Measurements from ENCODE around the gene TEDC2.
"Not testable (repeated sequence)": the region's sequence is repeated elsewhere in the genome, so short reads cannot be mapped to it uniquely, and the experiment has no call there.

Gene TEDC2

DNA sequence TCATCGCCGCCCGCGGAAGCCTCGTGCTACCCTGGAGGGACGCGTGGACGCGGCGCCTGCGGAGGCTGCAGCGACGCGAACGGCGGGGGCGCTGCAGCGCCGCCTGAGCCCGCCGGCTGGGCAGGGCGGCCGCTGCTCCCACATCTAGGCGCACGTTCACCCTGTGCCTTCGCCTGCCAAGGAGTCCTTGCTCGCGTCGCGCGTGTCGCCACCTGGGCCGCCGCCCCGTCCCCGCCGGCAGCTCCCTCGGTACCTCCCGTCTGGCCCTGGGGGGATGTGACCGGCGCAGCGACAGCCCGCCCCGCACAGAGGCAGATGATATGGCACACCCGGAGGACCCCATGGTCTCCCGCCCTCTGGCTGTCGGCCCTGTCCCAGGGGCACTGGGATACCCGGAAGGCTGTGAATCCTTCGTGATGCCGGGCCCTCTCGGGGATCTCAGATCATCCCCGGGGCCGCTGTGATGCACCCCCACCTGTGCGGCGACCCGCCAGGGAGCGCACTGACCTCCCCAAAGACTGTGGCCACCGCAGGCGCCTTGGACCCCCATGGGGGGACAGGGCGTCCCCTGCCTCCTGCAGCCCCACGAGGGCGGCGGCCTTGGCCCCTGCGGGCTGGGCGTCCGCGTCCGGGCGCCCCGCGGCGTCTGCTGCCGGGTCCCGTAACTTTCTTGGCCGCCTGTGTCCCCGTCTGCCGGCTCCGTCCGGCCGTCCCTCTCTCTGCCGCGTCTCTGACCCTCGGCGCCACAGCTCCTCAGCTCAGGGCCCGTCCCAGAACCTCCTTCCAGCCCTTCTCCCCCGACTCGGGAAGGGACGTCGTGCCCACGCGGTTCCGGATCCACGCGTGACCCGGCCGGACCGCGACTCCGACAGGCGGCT lies 14.3 kb downstream of the TEDC2 start:
- no peaks in the 10 kb centered on the region for H3K9me3 ChIP-seq (ENCODE audit: control insufficient read depth, insufficient read depth, low read length)
- peak overlapping the region; percentile 81 for H3K9ac ChIP-seq (ENCODE audit: low read depth, low read length)
- no peaks in the 10 kb centered on the region for H3K36me3 ChIP-seq (ENCODE audit: insufficient read depth, low read length)
- H3K4me1 ChIP-seq (ENCODE audit: insufficient read depth, low read length), result peaks cover 14% of the 10 kb centered on the region

DNA sequence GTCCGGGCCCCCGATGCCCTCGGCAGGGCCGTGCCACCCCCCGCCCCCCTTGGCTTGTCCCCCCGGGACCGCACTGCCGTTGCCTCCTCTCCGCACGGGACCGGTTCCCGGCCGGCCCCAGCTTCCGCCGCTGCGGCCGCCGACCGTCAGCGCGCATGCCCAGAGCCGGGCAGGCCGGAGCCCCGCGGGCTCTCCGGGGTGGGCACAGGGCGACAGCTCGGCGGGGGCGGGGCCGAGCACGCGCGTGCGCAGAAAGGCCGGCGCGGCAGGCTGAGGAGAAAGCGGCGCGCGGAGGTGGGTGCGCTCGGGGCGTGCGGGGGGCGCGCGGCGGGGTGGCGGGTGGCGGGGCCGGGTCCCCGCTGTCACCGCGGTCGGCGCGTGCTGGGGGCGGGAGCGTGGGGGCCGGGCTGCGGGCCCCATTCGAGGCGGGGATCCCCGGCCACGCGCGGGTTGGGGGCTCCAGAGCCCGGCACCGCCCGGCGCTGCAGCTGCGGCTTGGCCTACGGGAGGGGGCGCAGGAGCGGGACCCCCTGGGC lies 15.0 kb downstream of the TEDC2 start, which contains the start of gene TBC1D24:
TSS of gene TBC1D24 (plus strand) at position 251 of the 536 bp plus-strand sequence. CDS start 21,022 bp downstream, outside the sequence.
- H3K4me1 ChIP-seq (ENCODE audit: insufficient read depth, low read length), result peaks cover 7% of the 10 kb centered on the region
- H3K9me3 ChIP-seq (ENCODE audit: control insufficient read depth, insufficient read depth, low read length), result no peaks in the 10 kb centered on the region
- peak within 1 kb of the TSS; percentile 81 for H3K9ac ChIP-seq (ENCODE audit: low read depth, low read length)
- H3K36me3 ChIP-seq (ENCODE audit: insufficient read depth, low read length), result no peaks in the 10 kb centered on the region

- H3K9me3 ChIP-seq (ENCODE audit: control insufficient read depth, insufficient read depth, low read length), result no peaks in the 10 kb centered on the region
- peak overlapping the region; percentile 68 for H3K9ac ChIP-seq (ENCODE audit: low read depth, low read length)
- H3K36me3 ChIP-seq (ENCODE audit: insufficient read depth, low read length), result no peaks in the 10 kb centered on the region
- peaks cover 1% of the 10 kb centered on the region for H3K4me1 ChIP-seq (ENCODE audit: insufficient read depth, low read length)
These were observed 15.8 kb downstream of the TEDC2 start for GRCh38 chr16:2475413-2476344.

DNA sequence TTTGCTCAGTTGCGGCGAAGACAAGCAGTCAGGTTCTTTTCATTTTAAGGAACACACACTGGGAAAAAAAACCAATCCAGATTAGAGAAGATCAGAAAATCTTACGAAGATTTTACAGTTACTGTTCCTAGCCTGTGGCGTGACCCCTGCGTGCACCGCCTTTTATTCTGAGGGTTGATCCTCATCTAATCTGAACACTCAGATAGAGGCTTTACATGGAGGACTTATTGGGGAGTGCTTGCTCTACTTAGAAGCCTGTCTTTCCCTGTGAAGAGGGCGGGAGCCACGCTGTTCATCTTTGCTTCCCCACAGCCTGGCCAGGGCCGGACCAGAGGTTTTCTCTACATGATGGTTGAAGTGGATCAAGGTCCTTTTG lies 16.4 kb downstream of the TEDC2 start:
- Histone ChIP-seq H3K36me3 (ENCODE audit: insufficient read depth, low read length) (no peaks in the 10 kb centered on the region), H3K9ac (ENCODE audit: low read depth, low read length) (no peak overlapping the region), H3K4me1 (ENCODE audit: insufficient read depth, low read length) (no peaks in the 10 kb centered on the region; the same call in 1 of the 2 replicates), H3K9me3 (ENCODE audit: control insufficient read depth, insufficient read depth, low read length) (no peaks in the 10 kb centered on the region)

DNA sequence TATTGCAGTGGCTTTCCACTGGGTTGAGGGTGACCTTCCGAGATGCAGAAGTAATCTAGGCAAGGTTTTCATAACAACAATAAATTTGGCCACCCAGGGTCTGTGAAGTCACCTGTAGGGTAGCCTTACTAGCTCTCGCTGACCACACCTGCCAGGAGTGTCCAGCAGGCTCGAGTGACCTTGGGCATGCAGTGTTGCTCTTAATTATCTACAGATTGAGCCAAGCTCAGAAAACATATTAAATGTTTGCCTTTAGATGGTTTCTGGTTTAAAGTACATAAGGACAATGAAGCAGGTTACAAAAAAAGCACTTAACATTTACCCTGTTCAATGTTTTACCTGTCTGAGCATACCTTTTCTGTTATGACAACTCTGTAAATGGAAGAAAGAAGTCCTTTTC lies 16.8 kb downstream of the TEDC2 start:
- H3K9ac ChIP-seq (ENCODE audit: low read depth, low read length), result no peak overlapping the region
- H3K36me3 ChIP-seq (ENCODE audit: insufficient read depth, low read length), result no peaks in the 10 kb centered on the region
- no peaks in the 10 kb centered on the region for H3K9me3 ChIP-seq (ENCODE audit: control insufficient read depth, insufficient read depth, low read length)
- H3K4me1 ChIP-seq (ENCODE audit: insufficient read depth, low read length), result no peaks in the 10 kb centered on the region; the same call in 1 of the 2 replicates

DNA sequence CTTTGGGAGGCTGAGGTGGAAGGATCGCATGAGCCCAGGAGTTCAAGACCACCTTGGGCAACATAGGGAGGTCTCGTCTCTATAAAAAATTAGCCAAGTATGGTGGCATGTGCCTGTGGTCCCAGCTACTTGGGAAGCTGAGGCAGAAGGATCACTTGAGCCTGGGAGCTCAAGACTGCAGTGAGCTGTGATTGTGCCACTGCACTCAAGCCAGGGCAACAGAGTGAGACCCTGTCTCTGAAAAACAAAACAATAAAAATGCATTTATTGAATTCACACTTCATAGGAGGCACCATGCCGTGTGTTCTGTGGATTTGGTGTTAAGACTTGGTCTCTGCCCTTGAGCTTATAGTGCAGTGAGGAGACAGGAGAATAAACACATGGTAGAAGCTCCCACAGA lies 17.4 kb downstream of the TEDC2 start:
- no peaks in the 10 kb centered on the region for H3K9me3 ChIP-seq (ENCODE audit: control insufficient read depth, insufficient read depth, low read length)
- H3K9ac ChIP-seq (ENCODE audit: low read depth, low read length), result no peak overlapping the region
- H3K36me3 ChIP-seq (ENCODE audit: insufficient read depth, low read length), result no peaks in the 10 kb centered on the region
- no peaks in the 10 kb centered on the region; the same call in 1 of the 2 replicates for H3K4me1 ChIP-seq (ENCODE audit: insufficient read depth, low read length)

DNA sequence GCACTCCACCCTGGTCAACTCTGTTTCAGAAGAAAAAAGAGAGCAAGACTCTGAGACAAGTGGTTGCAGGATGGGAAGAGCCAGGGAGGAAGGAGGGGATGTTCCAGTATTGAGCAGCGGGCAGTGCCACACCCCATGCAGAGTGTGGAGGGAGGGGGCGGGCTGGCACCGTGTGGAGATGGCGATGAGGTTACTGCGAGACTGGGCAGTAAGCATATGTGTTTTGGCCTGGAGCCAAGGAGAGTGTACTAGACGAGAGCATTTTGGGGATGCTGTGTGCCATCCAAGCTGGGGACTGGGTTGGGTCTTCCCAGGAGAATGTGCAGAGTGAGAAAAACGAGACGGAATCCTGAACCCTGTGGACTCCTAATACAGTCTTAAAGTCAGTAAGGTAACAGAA lies 18.4 kb downstream of the TEDC2 start:
- Histone ChIP-seq H3K36me3 (ENCODE audit: insufficient read depth, low read length) (no peaks in the 10 kb centered on the region), H3K9me3 (ENCODE audit: control insufficient read depth, insufficient read depth, low read length) (no peaks in the 10 kb centered on the region), H3K9ac (ENCODE audit: low read depth, low read length) (no peak overlapping the region), H3K4me1 (ENCODE audit: insufficient read depth, low read length) (no peaks in the 10 kb centered on the region; the same call in 1 of the 2 replicates)

DNA sequence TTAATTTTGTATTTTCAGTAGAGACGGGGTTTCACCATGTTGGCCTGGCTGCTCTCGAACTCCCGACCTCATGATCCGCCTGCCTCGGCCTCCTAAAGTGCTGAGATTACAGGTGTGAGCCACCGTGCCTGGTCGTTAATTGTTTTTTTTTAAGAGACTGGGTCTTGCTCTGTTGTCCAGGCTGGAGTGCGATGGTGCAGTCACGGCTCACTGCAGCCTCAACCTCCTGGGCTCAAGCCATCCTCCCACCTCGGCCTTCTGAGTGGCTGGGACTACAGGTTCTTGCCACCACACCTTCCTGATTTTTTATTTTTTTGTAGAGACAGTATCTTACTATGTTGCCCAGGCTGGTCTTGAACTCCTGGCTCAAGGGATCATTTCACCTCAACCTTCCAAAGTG lies 20.1 kb downstream of the TEDC2 start:
- H3K9ac ChIP-seq (ENCODE audit: low read depth, low read length); H3K4me1 ChIP-seq (ENCODE audit: insufficient read depth, low read length); H3K36me3 ChIP-seq (ENCODE audit: insufficient read depth, low read length); H3K9me3 ChIP-seq (ENCODE audit: control insufficient read depth, insufficient read depth, low read length): not testable (repeated sequence)

DNA sequence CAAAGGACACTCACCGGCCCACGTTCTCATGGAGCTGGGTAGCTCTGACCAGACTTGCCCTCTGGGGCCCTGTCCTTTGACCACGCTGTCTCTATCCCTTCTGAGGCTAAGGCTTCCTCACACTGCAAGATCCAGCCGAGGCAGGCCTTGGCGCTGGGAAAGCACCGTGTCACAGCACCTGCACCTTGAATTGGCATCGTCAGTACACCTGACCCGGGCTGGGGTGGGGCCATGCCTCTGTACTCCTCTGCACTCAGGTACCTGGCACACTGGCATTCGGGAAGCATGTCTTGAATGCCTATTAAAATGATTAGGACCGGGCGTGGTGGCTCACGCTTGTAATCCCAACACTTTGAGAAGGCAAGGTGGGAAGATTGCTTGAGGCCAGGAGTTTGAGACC lies 21.0 kb downstream of the TEDC2 start:
- H3K9ac ChIP-seq (ENCODE audit: low read depth, low read length), result no peak overlapping the region

DNA sequence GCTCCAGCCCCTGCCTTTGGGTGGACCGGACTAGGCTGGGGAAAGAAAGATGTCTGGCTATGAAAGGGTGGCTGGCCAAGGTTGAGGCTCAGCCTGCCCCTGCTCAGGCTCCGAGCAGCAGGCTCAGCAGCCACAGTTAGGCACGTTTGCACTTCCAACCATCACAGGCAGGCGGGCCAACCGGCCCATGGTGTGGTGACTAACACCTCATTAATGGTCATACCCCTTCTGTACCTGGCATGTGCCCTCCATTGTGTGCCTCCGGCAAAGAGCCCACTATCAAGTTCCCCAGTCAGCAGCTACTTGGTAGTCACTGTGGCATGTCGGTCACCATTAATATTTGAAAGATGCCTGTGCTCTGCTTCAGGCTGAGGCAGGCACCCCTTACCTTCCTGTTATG lies 21.8 kb downstream of the TEDC2 start:
- H3K36me3 ChIP-seq (ENCODE audit: insufficient read depth, low read length), result no peaks in the 10 kb centered on the region
- H3K9me3 ChIP-seq (ENCODE audit: control insufficient read depth, insufficient read depth, low read length), result no peaks in the 10 kb centered on the region
- H3K4me1 ChIP-seq (ENCODE audit: insufficient read depth, low read length), result no peaks in the 10 kb centered on the region
- no peak overlapping the region for H3K9ac ChIP-seq (ENCODE audit: low read depth, low read length)

More for the DNA sequence above, 21.0 kb downstream of the TEDC2 start:
- no peaks in the 10 kb centered on the region for H3K9me3 ChIP-seq (ENCODE audit: control insufficient read depth, insufficient read depth, low read length)
- no peaks in the 10 kb centered on the region for H3K4me1 ChIP-seq (ENCODE audit: insufficient read depth, low read length)
- no peaks in the 10 kb centered on the region for H3K36me3 ChIP-seq (ENCODE audit: insufficient read depth, low read length)

DNA sequence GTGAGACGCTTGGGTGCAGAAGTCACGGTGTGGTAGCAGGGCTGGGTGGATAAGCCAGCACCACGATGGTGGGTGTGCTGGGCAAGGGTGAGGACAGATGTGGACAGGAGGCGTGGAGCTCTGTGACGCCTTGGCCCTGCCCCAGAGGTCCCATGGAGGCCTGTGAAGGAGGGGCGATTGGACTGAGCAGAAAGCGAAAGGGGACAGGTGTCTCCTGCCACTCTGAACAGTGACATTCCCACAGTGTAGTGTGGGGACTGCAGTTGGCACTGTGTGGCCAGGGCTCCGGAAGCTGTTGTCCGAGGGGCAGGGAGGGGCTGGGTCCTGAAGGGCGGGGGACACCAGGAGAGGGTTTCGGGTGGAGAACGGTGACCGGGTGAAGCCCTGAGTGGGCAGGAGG lies 22.3 kb downstream of the TEDC2 start:
- Histone ChIP-seq H3K36me3 (ENCODE audit: insufficient read depth, low read length) (no peaks in the 10 kb centered on the region), H3K9ac (ENCODE audit: low read depth, low read length) (no peak overlapping the region), H3K4me1 (ENCODE audit: insufficient read depth, low read length) (no peaks in the 10 kb centered on the region; the same call in 1 of the 2 replicates), H3K9me3 (ENCODE audit: control insufficient read depth, insufficient read depth, low read length) (no peaks in the 10 kb centered on the region)

- Histone ChIP-seq H3K36me3 (ENCODE audit: insufficient read depth, low read length) (no peaks in the 10 kb centered on the region), H3K9me3 (ENCODE audit: control insufficient read depth, insufficient read depth, low read length) (no peaks in the 10 kb centered on the region), H3K9ac (ENCODE audit: low read depth, low read length) (no peak overlapping the region)
These were observed 23.0 kb downstream of the TEDC2 start for GRCh38 chr16:2482708-2483534.

GRCh38 chr16:2483939-2484897 lies 24.3 kb downstream of the TEDC2 start:
- H3K9ac ChIP-seq (ENCODE audit: low read depth, low read length), result no peak overlapping the region
- H3K9me3 ChIP-seq (ENCODE audit: control insufficient read depth, insufficient read depth, low read length), result no peaks in the 10 kb centered on the region
- no peaks in the 10 kb centered on the region; the same call in 1 of the 2 replicates for H3K4me1 ChIP-seq (ENCODE audit: insufficient read depth, low read length)
- no peaks in the 10 kb centered on the region for H3K36me3 ChIP-seq (ENCODE audit: insufficient read depth, low read length)

More at GRCh38 chr16:2482708-2483534, 23.0 kb downstream of the TEDC2 start:
- H3K4me1 ChIP-seq (ENCODE audit: insufficient read depth, low read length), result no peaks in the 10 kb centered on the region; the same call in 1 of the 2 replicates

All from ES-I3 (cell line).